CD14-positive monocyte (primary cell): ENCODE measurements around the gene CDKN2B-AS1. TPM values are rescaled to one million over a fixed set of nuclear protein-coding genes. Genes with fewer than 3 reads are reported as not detected.

ENCODE experiments used
- DNase-seq, 3 donors: peaks; one replicate each; pipeline ENCODE4 v3.0.0-alpha.2; 2011 to 2022
- H2AFZ ChIP-seq: 2 replicates; pipeline ENCODE4 v1.6.0; 2012; ENCODE audit warnings: mild to moderate bottlenecking, low read depth, low read length, inconsistent platforms; ENCODE audit not compliant: insufficient read depth, poor library complexity, severe bottlenecking
- H3K27ac ChIP-seq, 2 donors: 1 replicate in 1 of 2; 2 replicates in 1 of 2; pipeline ENCODE4 v1.5.1; 2012 to 2013; ENCODE audit warnings: low read length in 2 of 2, control low read depth in 1 of 2, inconsistent platforms in 1 of 2, low read depth in 1 of 2, mild to moderate bottlenecking in 1 of 2
- H3K27me3 ChIP-seq, 2 donors: one replicate each; pipeline versions ENCODE4 v1.6.0 to v1.6.1; 2011 to 2013; ENCODE audit warnings: low read length in 2 of 2; ENCODE audit not compliant: control insufficient read depth in 2 of 2, insufficient read depth in 2 of 2
- H3K36me3 ChIP-seq, 2 donors: replicated peaks in 1 of 2; 1 replicate in 1 of 2; 2 replicates in 1 of 2; pipeline versions ENCODE4 v1.5.1 to v1.6.1; 2012 to 2013; ENCODE audit warnings: low read length in 2 of 2, control low read depth in 1 of 2, inconsistent platforms in 1 of 2, mild to moderate bottlenecking in 1 of 2; ENCODE audit not compliant: insufficient read depth in 2 of 2, control insufficient read depth in 1 of 2
- H3K4me1 ChIP-seq, 2 donors: 1 replicate in 1 of 2; 2 replicates in 1 of 2; pipeline versions ENCODE4 v1.5.1 to v1.6.1; 2012 to 2013; ENCODE audit warnings: low read length in 2 of 2, control low read depth in 1 of 2, inconsistent platforms in 1 of 2, mild to moderate bottlenecking in 1 of 2, moderate library complexity in 1 of 2; ENCODE audit not compliant: insufficient read depth in 2 of 2, control insufficient read depth in 1 of 2
- H3K4me2 ChIP-seq: replicated peaks from 2 replicates; pipeline ENCODE3; 2012; ENCODE audit warnings: low read length, moderate library complexity, mild to moderate bottlenecking; ENCODE audit not compliant: poor library complexity, severe bottlenecking; ENCODE audit errors: extremely low read depth
- H3K4me3 ChIP-seq, 3 experiments: fragments of 200-600 bp in 1 of 3; sonication (generic) in 1 of 3; replicated peaks in 1 of 3; 1 replicate in 2 of 3; 2 replicates in 1 of 3; pipeline ENCODE4 v1.5.1; 2011 to 2013; ENCODE audit warnings: low read length in 3 of 3, mild to moderate bottlenecking in 3 of 3, control low read depth in 2 of 3, low read depth in 2 of 3, inconsistent platforms in 1 of 3, moderate library complexity in 1 of 3
- H3K79me2 ChIP-seq: 2 replicates; pipeline ENCODE4 v1.6.0; 2012; ENCODE audit warnings: mild to moderate bottlenecking, control low read depth, inconsistent platforms, low read length, moderate library complexity; ENCODE audit not compliant: insufficient read depth
- H3K9ac ChIP-seq: 2 replicates; pipeline ENCODE4 v1.6.0; 2017; ENCODE audit warnings: low read length, mild to moderate bottlenecking; ENCODE audit not compliant: insufficient read depth, poor library complexity, severe bottlenecking
- H3K9me3 ChIP-seq, 2 donors: replicated peaks in 1 of 2; 1 replicate in 1 of 2; 2 replicates in 1 of 2; pipeline versions ENCODE4 v1.5.1 to v1.6.1; 2012 to 2013; ENCODE audit warnings: low read length in 2 of 2, control low read depth in 1 of 2; ENCODE audit not compliant: control insufficient read depth in 1 of 2, insufficient read depth in 1 of 2
- H4K20me1 ChIP-seq: 2 replicates; pipeline ENCODE4 v1.6.0; 2012; ENCODE audit warnings: mild to moderate bottlenecking, low read length, control low read depth, moderate library complexity; ENCODE audit not compliant: insufficient read depth
- H3K27ac Mint-ChIP-seq, 7 donors: one replicate each; pipeline ENCODE4 v1.8.0; 2020; ENCODE audit warnings: mild to moderate bottlenecking in 7 of 7, mixed read lengths in 7 of 7, moderate library complexity in 6 of 7, inconsistent platforms in 2 of 7
- H3K27me3 Mint-ChIP-seq, 3 donors: one replicate each; pipeline ENCODE4 v1.8.0; 2021 to 2022; ENCODE audit warnings: low read depth in 3 of 3, mild to moderate bottlenecking in 3 of 3, mixed read lengths in 3 of 3, moderate library complexity in 3 of 3, inconsistent platforms in 1 of 3
- H3K36me3 Mint-ChIP-seq, 2 donors: one replicate each; pipeline ENCODE4 v1.8.0; 2020; ENCODE audit warnings: mixed read lengths in 2 of 2, inconsistent platforms in 1 of 2, mild to moderate bottlenecking in 1 of 2
- H3K4me1 Mint-ChIP-seq: one replicate; pipeline ENCODE4 v1.8.0; 2020; ENCODE audit warnings: mild to moderate bottlenecking, mixed read lengths
- H3K4me3 Mint-ChIP-seq, 2 donors: one replicate each; pipeline ENCODE4 v1.8.0; 2020; ENCODE audit warnings: mild to moderate bottlenecking in 2 of 2, mixed read lengths in 2 of 2, moderate library complexity in 1 of 2
- H3K9me3 Mint-ChIP-seq, 7 donors: one replicate each; pipeline ENCODE4 v1.8.0; 2020 to 2022; ENCODE audit warnings: mixed read lengths in 7 of 7, mild to moderate bottlenecking in 6 of 7, moderate library complexity in 6 of 7, inconsistent platforms in 2 of 7
- WGBS: methylation state at CpG from one replicate; pipeline ENCODE4 v1.1.5; 2013; ENCODE audit warnings: missing lambda C conversion rate; ENCODE audit not compliant: insufficient coverage; 5-methylcytosine and 5-hydroxymethylcytosine counted together
- intact Hi-C, 2 donors: fragments of 100-400 bp; cut with micrococcal nuclease; formaldehyde crosslinking; loops; one replicate each; pipeline versions ENCODE4 v1.15.0 to v1.15.1; 2023
- polyA plus RNA-seq, 3 donors: library from polyadenylated mRNA; depleted of rRNA in 1 of 3; unstranded in 2 of 3; stranded (reverse) in 1 of 3; fragments of 300-500 nt in 2 of 3; fragments of >200 nt in 1 of 3; fragmentation: Illumina TruSeq in 2 of 3; gene quantifications; 1 replicate in 2 of 3; 2 replicates in 1 of 3; pipeline ENCODE4 v1.2.3, GENCODE V29; 2012 to 2021
- TF ChIP-seq, protein P1 (sequence below): fragments of 200-600 bp; IDR thresholded peaks from one replicate; pipeline ENCODE4 v1.8.0; 2022; ENCODE audit warnings: antibody characterized with exemption, mild to moderate bottlenecking

The CDKN2B-AS1 gene
- polyA plus RNA-seq, 3 donors, result 0.35 to 0.55 (median 0.50) TPM

GRCh38 chr9:22008717-22009505 is 14.3 kb downstream of the CDKN2B-AS1 start, which contains the start of gene CDKN2B:
TSS of gene CDKN2B (minus strand) at chr9:22009305. CDS start at chr9:22008953, 352 bp downstream.
- Mint-ChIP-seq H3K4me3 (peak within 1 kb of the TSS; percentile 95 to 96), H3K27me3 (peaks cover 60 to 82% (median 71%) of the 10 kb centered on the region in 3 donors), H3K36me3 (peaks cover 24 to 25% of the 10 kb centered on the region in 2 donors), H3K9me3 (peaks cover 0 to 24% (median 10%) of the 10 kb centered on the region in 7 donors), H3K4me1 (peaks cover 38% of the 10 kb centered on the region), H3K27ac (peak within 1 kb of the TSS; percentile 72 to 97 (median 94))
- H3K4me3 ChIP-seq, result peak within 1 kb of the TSS; percentile 78 to 99 (median 97)
- H2AFZ ChIP-seq, result peak within 1 kb of the TSS; percentile 96
- H4K20me1 ChIP-seq, result peaks cover 39% of the 10 kb centered on the region
- under 1% methylated on average over 86 of the region's 86 CpGs for WGBS
- H3K9me3 ChIP-seq, result peaks cover 0 to 23% of the 10 kb centered on the region in 2 donors
- peaks cover 66 to 88% of the 10 kb centered on the region in 2 donors for H3K27me3 ChIP-seq
- TF ChIP-seq, protein P1, sequence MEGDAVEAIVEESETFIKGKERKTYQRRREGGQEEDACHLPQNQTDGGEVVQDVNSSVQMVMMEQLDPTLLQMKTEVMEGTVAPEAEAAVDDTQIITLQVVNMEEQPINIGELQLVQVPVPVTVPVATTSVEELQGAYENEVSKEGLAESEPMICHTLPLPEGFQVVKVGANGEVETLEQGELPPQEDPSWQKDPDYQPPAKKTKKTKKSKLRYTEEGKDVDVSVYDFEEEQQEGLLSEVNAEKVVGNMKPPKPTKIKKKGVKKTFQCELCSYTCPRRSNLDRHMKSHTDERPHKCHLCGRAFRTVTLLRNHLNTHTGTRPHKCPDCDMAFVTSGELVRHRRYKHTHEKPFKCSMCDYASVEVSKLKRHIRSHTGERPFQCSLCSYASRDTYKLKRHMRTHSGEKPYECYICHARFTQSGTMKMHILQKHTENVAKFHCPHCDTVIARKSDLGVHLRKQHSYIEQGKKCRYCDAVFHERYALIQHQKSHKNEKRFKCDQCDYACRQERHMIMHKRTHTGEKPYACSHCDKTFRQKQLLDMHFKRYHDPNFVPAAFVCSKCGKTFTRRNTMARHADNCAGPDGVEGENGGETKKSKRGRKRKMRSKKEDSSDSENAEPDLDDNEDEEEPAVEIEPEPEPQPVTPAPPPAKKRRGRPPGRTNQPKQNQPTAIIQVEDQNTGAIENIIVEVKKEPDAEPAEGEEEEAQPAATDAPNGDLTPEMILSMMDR, result peak; percentile 99
- peak within 1 kb of the TSS; percentile 68 to 81 for H3K27ac ChIP-seq
- no peaks in the 10 kb centered on the region for H3K79me2 ChIP-seq
- intact Hi-C loops, result loop anchor here (1.0 to 5.0 kb wide), 3 partner anchors 14 to 197 kb away; no protein-coding TSS in a partner anchor
- H3K4me1 ChIP-seq, result peaks cover 22 to 35% of the 10 kb centered on the region in 2 donors
- H3K4me2 ChIP-seq, result peak within 1 kb of the TSS; percentile 95
- DNase-seq, result peak; percentile 88 to 92 (median 89)
- peak within 1 kb of the TSS; percentile 86 for H3K9ac ChIP-seq
- H3K36me3 ChIP-seq, result no peaks in the 10 kb centered on the region

- Histone ChIP-seq H3K9me3 (peaks cover 0 to 23% of the 10 kb centered on the region in 2 donors), H3K27ac (peak overlapping the region in 1 of 2 donors; percentile 81), H3K9ac (peak overlapping the region; percentile 86), H3K4me1 (peaks cover 22 to 35% of the 10 kb centered on the region in 2 donors), H3K36me3 (no peaks in the 10 kb centered on the region), H3K4me2 (peak overlapping the region; percentile 95), H2AFZ (peak overlapping the region; percentile 96), H3K4me3 (peak overlapping the region; percentile 78 to 99 (median 97)), H3K79me2 (no peaks in the 10 kb centered on the region), H4K20me1 (peaks cover 33% of the 10 kb centered on the region), H3K27me3 (peaks cover 61 to 83% of the 10 kb centered on the region in 2 donors)
- peak overlapping the region in 3 of 7 donors; percentile 28 to 53 (median 45) for H3K27ac Mint-ChIP-seq
- H3K4me1 Mint-ChIP-seq, result peaks cover 36% of the 10 kb centered on the region
- TF ChIP-seq, protein P1, result no peak
- peaks cover 19 to 20% of the 10 kb centered on the region in 2 donors for H3K36me3 Mint-ChIP-seq
- WGBS, result 0% methylated on average over 1 of the region's 6 CpGs
- H3K9me3 Mint-ChIP-seq, result peaks cover 0 to 24% (median 10%) of the 10 kb centered on the region in 7 donors
- no peak for DNase-seq
- H3K27me3 Mint-ChIP-seq, result peaks cover 55 to 79% (median 66%) of the 10 kb centered on the region in 3 donors
- intact Hi-C loops, result loop anchor here (5.0 kb wide), 2 partner anchors 42 to 197 kb away; no protein-coding TSS in a partner anchor
- peak overlapping the region; percentile 95 to 96 for H3K4me3 Mint-ChIP-seq
Measured at GRCh38 chr9:22009506-22009867, 14.9 kb downstream of the CDKN2B-AS1 start.
